H9 (cell line): Measurements from ENCODE around the gene POR. TPM values are rescaled to one million over a fixed set of nuclear protein-coding genes. Genes with fewer than 3 reads are reported as not detected.

ENCODE experiments used
- DNase-seq: peaks from one replicate; pipeline ENCODE4 v3.0.0-alpha.2; 2017
- H2AFZ ChIP-seq: one replicate; pipeline ENCODE4 v1.6.1; 2013; ENCODE audit warnings: mild to moderate bottlenecking, low read length, control low read depth, moderate library complexity
- H2AK5ac ChIP-seq: 2 replicates; pipeline ENCODE4 v1.6.1; 2013; ENCODE audit warnings: low read length, control low read depth, mixed read lengths; ENCODE audit not compliant: insufficient read length
- H2BK120ac ChIP-seq: one replicate; pipeline ENCODE4 v1.6.1; 2013; ENCODE audit warnings: low read depth, mild to moderate bottlenecking, low read length, control low read depth, inconsistent platforms; ENCODE audit not compliant: poor library complexity, severe bottlenecking
- H2BK12ac ChIP-seq: 2 replicates; pipeline ENCODE4 v1.6.1; 2013; ENCODE audit warnings: low read length, control low read depth, mixed read lengths, low read depth; ENCODE audit not compliant: insufficient read length
- H2BK15ac ChIP-seq: 2 replicates; pipeline ENCODE4 v1.6.1; 2013; ENCODE audit warnings: low read depth, low read length, control low read depth
- H2BK20ac ChIP-seq: one replicate; pipeline ENCODE4 v1.6.1; 2013; ENCODE audit warnings: low read depth, mild to moderate bottlenecking, low read length, control low read depth, inconsistent platforms; ENCODE audit not compliant: poor library complexity, severe bottlenecking
- H2BK5ac ChIP-seq: 2 replicates; pipeline ENCODE4 v1.6.1; 2013; ENCODE audit warnings: low read length, control low read depth, mixed read lengths; ENCODE audit not compliant: insufficient read length
- H3K14ac ChIP-seq: 2 replicates; pipeline ENCODE4 v1.6.1; 2013; ENCODE audit warnings: low read length, control low read depth; ENCODE audit not compliant: insufficient read depth
- H3K18ac ChIP-seq: 2 replicates; pipeline ENCODE4 v1.6.1; 2013; ENCODE audit warnings: low read depth, mild to moderate bottlenecking, mixed read lengths, low read length, control low read depth; ENCODE audit not compliant: insufficient read length
- H3K23ac ChIP-seq: 2 replicates; pipeline ENCODE4 v1.6.1; 2013; ENCODE audit warnings: low read length, control low read depth, mixed read lengths, low read depth; ENCODE audit not compliant: insufficient read length
- H3K23me2 ChIP-seq: 2 replicates; pipeline ENCODE4 v1.6.1; 2013; ENCODE audit warnings: low read depth, mild to moderate bottlenecking, mixed read lengths, low read length, control low read depth; ENCODE audit not compliant: insufficient read length, poor library complexity, severe bottlenecking
- H3K27ac ChIP-seq: 2 replicates; pipeline ENCODE4 v1.5.1; 2013; ENCODE audit warnings: low read length, control low read depth, mixed read lengths, low read depth; ENCODE audit not compliant: insufficient read length
- H3K27me3 ChIP-seq: 2 replicates; pipeline ENCODE4 v1.6.1; 2013; ENCODE audit warnings: low read length, control low read depth, inconsistent platforms; ENCODE audit not compliant: insufficient read depth
- H3K4ac ChIP-seq: 2 replicates; pipeline ENCODE4 v1.6.1; 2013; ENCODE audit warnings: low read depth, mild to moderate bottlenecking, control low read depth, inconsistent platforms, low read length, moderate library complexity
- H3K4me1 ChIP-seq: 2 replicates; pipeline ENCODE4 v1.6.1; 2013; ENCODE audit warnings: low read length, control low read depth, inconsistent platforms; ENCODE audit not compliant: insufficient read depth
- H3K4me2 ChIP-seq: 2 replicates; pipeline ENCODE4 v1.6.1; 2013; ENCODE audit warnings: low read length, control low read depth, mixed read lengths; ENCODE audit not compliant: insufficient read length, insufficient read depth
- H3K56ac ChIP-seq: 2 replicates; pipeline ENCODE4 v1.6.1; 2013; ENCODE audit warnings: low read depth, mild to moderate bottlenecking, mixed read lengths, low read length, control low read depth; ENCODE audit not compliant: insufficient read length
- H3K79me1 ChIP-seq: 2 replicates; pipeline ENCODE4 v1.6.1; 2013; ENCODE audit warnings: low read depth, mild to moderate bottlenecking, moderate library complexity, low read length, control low read depth, inconsistent platforms; ENCODE audit not compliant: insufficient read depth, poor library complexity, severe bottlenecking
- H3K79me2 ChIP-seq: 2 replicates; pipeline ENCODE4 v1.6.1; 2013; ENCODE audit warnings: low read length, control low read depth, inconsistent platforms; ENCODE audit not compliant: insufficient read depth
- H3K9ac ChIP-seq: 2 replicates; pipeline ENCODE4 v1.6.1; 2013; ENCODE audit warnings: low read length, control low read depth, mixed read lengths; ENCODE audit not compliant: insufficient read length; ENCODE audit errors: extremely low read depth
- H3K9me3 ChIP-seq: one replicate; pipeline ENCODE4 v1.6.1; 2013; ENCODE audit warnings: low read depth, low read length, inconsistent platforms; ENCODE audit not compliant: control insufficient read depth
- H3T11ph ChIP-seq: one replicate; pipeline ENCODE4 v1.6.1; 2013; ENCODE audit warnings: mild to moderate bottlenecking, low read length, control low read depth, inconsistent platforms
- H4K20me1 ChIP-seq: one replicate; pipeline ENCODE4 v1.6.1; 2013; ENCODE audit not compliant: control insufficient read depth, insufficient read length, insufficient read depth
- H4K5ac ChIP-seq: 2 replicates; pipeline ENCODE4 v1.6.1; 2013; ENCODE audit warnings: low read depth, mild to moderate bottlenecking, mixed read lengths, low read length, control low read depth; ENCODE audit not compliant: insufficient read length
- H4K8ac ChIP-seq: replicated peaks from 2 replicates; pipeline ENCODE4 v1.6.1; 2013; ENCODE audit warnings: low read length, control low read depth, mixed read lengths, low read depth; ENCODE audit not compliant: insufficient read length
- H4K91ac ChIP-seq: 2 replicates; pipeline ENCODE4 v1.6.1; 2013; ENCODE audit warnings: low read depth, mild to moderate bottlenecking, moderate library complexity, mixed read lengths, low read length, control low read depth; ENCODE audit not compliant: insufficient read length
- H3K27ac Mint-ChIP-seq, 3 experiments: 2 replicates in 2 of 3; 3 replicates in 1 of 3; pipeline ENCODE4 v1.8.0; 2020 to 2021; ENCODE audit warnings: mixed read lengths in 3 of 3, mild to moderate bottlenecking in 1 of 3, moderate library complexity in 1 of 3
- H3K27me3 Mint-ChIP-seq: 2 replicates; pipeline ENCODE4 v1.8.0; 2021; ENCODE audit warnings: low read depth, mild to moderate bottlenecking, moderate library complexity, mixed read lengths
- H3K36me3 Mint-ChIP-seq, 3 experiments: 2 replicates in 2 of 3; 3 replicates in 1 of 3; pipeline ENCODE4 v1.8.0; 2020 to 2021; ENCODE audit warnings: low read depth in 3 of 3, mixed read lengths in 3 of 3; ENCODE audit not compliant: insufficient read depth in 1 of 3
- H3K4me1 Mint-ChIP-seq, 2 experiments: 2 replicates each; pipeline ENCODE4 v1.8.0; 2020; ENCODE audit warnings: mixed read lengths in 2 of 2
- H3K4me3 Mint-ChIP-seq, 2 experiments: 2 replicates in 1 of 2; 3 replicates in 1 of 2; pipeline ENCODE4 v1.8.0; 2020 to 2021; ENCODE audit warnings: mild to moderate bottlenecking in 2 of 2, mixed read lengths in 2 of 2, moderate library complexity in 1 of 2
- H3K9me3 Mint-ChIP-seq, 2 experiments: 2 replicates in 1 of 2; 3 replicates in 1 of 2; pipeline ENCODE4 v1.8.0; 2020; ENCODE audit warnings: mild to moderate bottlenecking in 2 of 2, mixed read lengths in 2 of 2, moderate library complexity in 1 of 2
- WGBS: extraction: QIAGEN DNeasy Blood & Tissue Kit; methylation state at CpG from one replicate; pipeline ENCODE4 v1.1.7; 2013; ENCODE audit warnings: missing lambda C conversion rate, low lambda C conversion rate, mixed read lengths; ENCODE audit not compliant: insufficient read length; ENCODE audit errors: extremely low coverage; 5-methylcytosine and 5-hydroxymethylcytosine counted together
- microRNA-seq: library from miRNA; unstranded; fragments of <30 nt; microRNA quantifications from one replicate; pipeline ENCODE4, GENCODE V29; 2020; ENCODE audit warnings: borderline microRNAs expressed
- total RNA-seq: library from RNA; stranded (reverse); gene quantifications from 2 replicates; pipeline ENCODE4 v1.2.1, GENCODE V29; 2021
- TF ChIP-seq, protein P1 (sequence below): fragments of 200-600 bp; sonication (generic); conservative IDR thresholded peaks from 3 replicates; pipeline ENCODE4 v1.8.0; 2021; ENCODE audit warnings: antibody characterized with exemption, mild to moderate bottlenecking

The POR gene
- total RNA-seq, 1 experiment from 2014 or later: 128 TPM

DNA sequence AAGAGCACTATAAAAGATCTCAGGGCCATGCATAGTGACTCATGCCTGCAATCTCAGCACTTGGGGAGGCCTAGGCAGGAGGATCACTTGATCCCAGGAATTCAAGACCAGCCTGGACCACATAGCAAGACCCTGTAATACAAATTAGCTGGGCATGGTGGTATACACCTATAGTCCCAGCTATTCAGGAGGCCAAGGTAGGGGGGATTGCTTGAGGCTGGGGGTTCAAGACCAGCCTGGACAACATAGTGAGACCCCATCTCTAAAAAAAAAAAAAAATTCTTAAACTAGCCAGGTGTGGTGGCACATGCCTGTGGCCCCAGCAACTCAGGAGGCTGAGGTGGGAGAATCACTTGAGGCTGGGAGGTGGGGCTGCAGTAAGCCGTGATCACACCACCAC lies 117.0 kb downstream of the POR start:
- Histone ChIP-seq H2AFZ (no peak overlapping the region), H3K4ac (no peak overlapping the region), H3K27ac (no peak overlapping the region), H2BK20ac (no peak overlapping the region), H3K4me1 (0 out of 2 replicates have a peak, but pooled peaks cover 3% of the 10 kb centered on the region), H3K79me1 (no peaks in the 10 kb centered on the region), H3T11ph (no peak overlapping the region), H4K20me1 (no peaks in the 10 kb centered on the region), H3K27me3 (no peaks in the 10 kb centered on the region), H3K9ac (no peak overlapping the region), H3K4me2 (no peak overlapping the region), H2BK120ac (no peak overlapping the region), H3K23me2 (no peaks in the 10 kb centered on the region), H2AK5ac (no peak overlapping the region), H4K5ac (no peak overlapping the region), H3K23ac (no peak overlapping the region), H2BK5ac (no peak overlapping the region), H3K9me3 (no peaks in the 10 kb centered on the region), H2BK12ac (no peak overlapping the region), H3K18ac (no peak overlapping the region), H4K91ac (no peak overlapping the region), H3K14ac (no peak overlapping the region), H3K56ac (no peak overlapping the region), H4K8ac (no peak overlapping the region), H2BK15ac (no peak overlapping the region), H3K79me2 (no peaks in the 10 kb centered on the region)
- WGBS: no CpG with 5 or more reads among the region's 1 CpG
- Mint-ChIP-seq H3K36me3 (peaks cover 10 to 22% (median 20%) of the 10 kb centered on the region in 3 experiments; a peak in 6 of 7 replicates), H3K9me3 (peaks cover 0 to 4% of the 10 kb centered on the region in 2 experiments; a peak in 1 of 5 replicates), H3K4me3 (no peak overlapping the region), H3K27ac (no peak overlapping the region), H3K27me3 (no peaks in the 10 kb centered on the region), H3K4me1 (no peaks in the 10 kb centered on the region; a peak in 1 of 4 replicates)
- DNase-seq: no peak
- TF ChIP-seq, protein P1, sequence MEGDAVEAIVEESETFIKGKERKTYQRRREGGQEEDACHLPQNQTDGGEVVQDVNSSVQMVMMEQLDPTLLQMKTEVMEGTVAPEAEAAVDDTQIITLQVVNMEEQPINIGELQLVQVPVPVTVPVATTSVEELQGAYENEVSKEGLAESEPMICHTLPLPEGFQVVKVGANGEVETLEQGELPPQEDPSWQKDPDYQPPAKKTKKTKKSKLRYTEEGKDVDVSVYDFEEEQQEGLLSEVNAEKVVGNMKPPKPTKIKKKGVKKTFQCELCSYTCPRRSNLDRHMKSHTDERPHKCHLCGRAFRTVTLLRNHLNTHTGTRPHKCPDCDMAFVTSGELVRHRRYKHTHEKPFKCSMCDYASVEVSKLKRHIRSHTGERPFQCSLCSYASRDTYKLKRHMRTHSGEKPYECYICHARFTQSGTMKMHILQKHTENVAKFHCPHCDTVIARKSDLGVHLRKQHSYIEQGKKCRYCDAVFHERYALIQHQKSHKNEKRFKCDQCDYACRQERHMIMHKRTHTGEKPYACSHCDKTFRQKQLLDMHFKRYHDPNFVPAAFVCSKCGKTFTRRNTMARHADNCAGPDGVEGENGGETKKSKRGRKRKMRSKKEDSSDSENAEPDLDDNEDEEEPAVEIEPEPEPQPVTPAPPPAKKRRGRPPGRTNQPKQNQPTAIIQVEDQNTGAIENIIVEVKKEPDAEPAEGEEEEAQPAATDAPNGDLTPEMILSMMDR: no peak

Small RNA genes within 50 kb of the gene (microRNA-seq; reads per million reads assigned to microRNA genes)
- gene MIR4651: not detected

Other genes starting within 250 kb of the POR start
- gene HIP1, start 176.2 kb upstream of the POR start, total RNA-seq: 82.7 and 87.5 TPM in 2 replicates
- 8.7 and 9.3 TPM in 2 replicates for gene CCL26, start 142.9 kb upstream of the POR start, total RNA-seq
- not detected in 2 replicates for gene CCL24, start 101.3 kb upstream of the POR start, total RNA-seq
- gene RHBDD2, start 36.1 kb upstream of the POR start, total RNA-seq: 27.6 and 30.0 TPM in 2 replicates
- 23.2 and 30.0 TPM in 2 replicates for gene TMEM120A, start 79.4 kb downstream of the POR start, total RNA-seq
- 35.1 and 38.7 TPM in 2 replicates for gene STYXL1, start 132.8 kb downstream of the POR start, total RNA-seq
- gene MDH2, start 133.0 kb downstream of the POR start, total RNA-seq: 257 and 260 TPM in 2 replicates